ENCODE data around the gene ASB8.

GRCh38 chr12:48185181-48185919, 28.0 kb upstream of the ASB8 start:
- no peak for TF ChIP-seq PATZ1 (CRISPR knock-in tag; IDR thresholded peaks at IDR 0.05; ENCODE audit: borderline replicate concordance)
- no peak for TF ChIP-seq CREB5 (CRISPR knock-in tag; IDR thresholded peaks at IDR 0.05; ENCODE audit: low read depth)
- TF ChIP-seq ESRRG (CRISPR knock-in tag; IDR thresholded peaks at IDR 0.05) = no peak
